H1 (cell line): ENCODE results near the gene MYCBP2. TPM values are rescaled to one million over a fixed set of nuclear protein-coding genes. Genes with fewer than 3 reads are reported as not detected.

ENCODE experiments used
- CTCF ChIA-PET: fragments of 300-600 bp; sonication (Branson Sonifier 250); formaldehyde crosslinking; loops from one replicate; lab custom pipeline; 2021; ENCODE audit not compliant: partially characterized antibody; lab: Charles Lee
- POLR2A ChIA-PET: fragments of 300-600 bp; sonication (Branson Sonifier 250); formaldehyde crosslinking; loops from one replicate; lab custom pipeline; 2021; ENCODE audit warnings: inconsistent platforms; ENCODE audit not compliant: partially characterized antibody; lab: Charles Lee
- DNase-seq, 2 experiments: peaks; one replicate each; pipeline versions ENCODE4 v3.0.0 to v3.0.0-alpha.2; 2010 to 2022; ENCODE audit warnings: low spot score in 2 of 2, low read depth in 1 of 2, mixed read lengths in 1 of 2
- FAIRE-seq: peaks from 2 replicates; lab custom pipeline; 2011; peaks lifted over from hg19 to GRCh38; lab: Jason Lieb, UNC
- H2AFZ ChIP-seq: 2 replicates; pipeline ENCODE4 v1.8.1; 2012; ENCODE audit warnings: low read length, inconsistent platforms
- H2AK5ac ChIP-seq: 2 replicates; pipeline ENCODE4 v1.6.1; 2013; ENCODE audit warnings: low read depth, low read length
- H2BK120ac ChIP-seq: replicated peaks from 2 replicates; pipeline ENCODE3; 2013; ENCODE audit warnings: low read depth, low read length, inconsistent platforms
- H2BK12ac ChIP-seq: 2 replicates; pipeline ENCODE4 v1.6.1; 2013; ENCODE audit warnings: low read depth, low read length
- H2BK15ac ChIP-seq: 2 replicates; pipeline ENCODE4 v1.6.1; 2013; ENCODE audit warnings: low read length
- H2BK20ac ChIP-seq: 2 replicates; pipeline ENCODE4 v1.6.1; 2013; ENCODE audit warnings: low read length
- H2BK5ac ChIP-seq: 2 replicates; pipeline ENCODE4 v1.6.1; 2013; ENCODE audit warnings: low read depth, low read length
- H3K14ac ChIP-seq: 2 replicates; pipeline ENCODE4 v1.6.1; 2013; ENCODE audit warnings: inconsistent platforms; ENCODE audit not compliant: insufficient read length
- H3K18ac ChIP-seq: 2 replicates; pipeline ENCODE4 v1.6.1; 2013; ENCODE audit warnings: low read length; ENCODE audit errors: extremely low read depth
- H3K23ac ChIP-seq: 2 replicates; pipeline ENCODE4 v1.6.1; 2013; ENCODE audit warnings: inconsistent platforms; ENCODE audit not compliant: insufficient read length
- H3K23me2 ChIP-seq: 2 replicates; pipeline ENCODE4 v1.6.1; 2013; ENCODE audit warnings: low read depth, low read length
- H3K27ac ChIP-seq: 2 replicates; pipeline ENCODE4 v1.6.1; 2011; ENCODE audit warnings: low read depth, low read length, inconsistent platforms
- H3K27me3 ChIP-seq, 4 experiments: replicated peaks in 1 of 4; 1 replicate in 1 of 4; 2 replicates in 3 of 4; pipeline versions ENCODE4 v1.6.1 to v1.8.1; 2011 to 2013; ENCODE audit warnings: low read length in 3 of 4, mild to moderate bottlenecking in 3 of 4, inconsistent platforms in 2 of 4, mixed read lengths in 2 of 4, moderate library complexity in 1 of 4; ENCODE audit not compliant: control insufficient read depth in 3 of 4, insufficient read depth in 3 of 4; ENCODE audit errors: extremely low read depth in 1 of 4
- H3K36me3 ChIP-seq, 4 experiments: 2 replicates each; pipeline versions ENCODE4 v1.6.1 to v1.8.1; 2011 to 2013; ENCODE audit warnings: mild to moderate bottlenecking in 4 of 4, low read length in 3 of 4, moderate library complexity in 2 of 4, control low read depth in 1 of 4, inconsistent platforms in 1 of 4; ENCODE audit not compliant: insufficient read depth in 4 of 4, control insufficient read depth in 2 of 4
- H3K4ac ChIP-seq: replicated peaks from 2 replicates; pipeline ENCODE3; 2013; ENCODE audit warnings: low read length, low read depth, mixed read lengths, inconsistent platforms; ENCODE audit not compliant: insufficient read length
- H3K4me1 ChIP-seq, 4 experiments: replicated peaks in 1 of 4; 1 replicate in 1 of 4; 2 replicates in 3 of 4; pipeline versions ENCODE4 v1.6.1 to v1.8.1; 2011 to 2013; ENCODE audit warnings: low read length in 3 of 4, inconsistent platforms in 2 of 4, mixed read lengths in 1 of 4; ENCODE audit not compliant: insufficient read depth in 4 of 4, control insufficient read depth in 3 of 4
- H3K4me2 ChIP-seq, 2 experiments: 2 replicates each; pipeline versions ENCODE4 v1.6.1 to v1.8.1; 2011 to 2013; ENCODE audit warnings: low read depth in 2 of 2, low read length in 2 of 2, control low read depth in 1 of 2, inconsistent platforms in 1 of 2, mild to moderate bottlenecking in 1 of 2; ENCODE audit not compliant: insufficient read depth in 1 of 2
- H3K4me3 ChIP-seq, 4 experiments: fragments of 200-600, 300-600 bp in 1 of 4; sonication (generic), shearing (Covaris generic), sonication (Bioruptor Twin) in 1 of 4; 2 replicates each; pipeline versions ENCODE4 v1.5.1 to v1.8.1; 2011 to 2016; ENCODE audit warnings: low read length in 4 of 4, low read depth in 3 of 4, control low read depth in 2 of 4, inconsistent platforms in 2 of 4, mild to moderate bottlenecking in 2 of 4, mixed read lengths in 1 of 4, moderate library complexity in 1 of 4; ENCODE audit not compliant: insufficient read depth in 2 of 4; ENCODE audit errors: extremely low read depth in 1 of 4
- H3K56ac ChIP-seq: replicated peaks from 2 replicates; pipeline ENCODE3; 2013; ENCODE audit warnings: low read depth, mild to moderate bottlenecking, mixed read lengths, low read length, inconsistent platforms; ENCODE audit not compliant: insufficient read length
- H3K79me1 ChIP-seq: 2 replicates; pipeline ENCODE4 v1.6.1; 2013; ENCODE audit warnings: low read depth, low read length, control low read depth
- H3K79me2 ChIP-seq, 2 experiments: 2 replicates each; pipeline versions ENCODE4 v1.6.1 to v1.8.1; 2012 to 2013; ENCODE audit warnings: low read length in 2 of 2, mild to moderate bottlenecking in 2 of 2, inconsistent platforms in 1 of 2; ENCODE audit not compliant: insufficient read depth in 2 of 2, control insufficient read depth in 1 of 2
- H3K9ac ChIP-seq, 4 experiments: replicated peaks in 1 of 4; 1 replicate in 1 of 4; 2 replicates in 3 of 4; pipeline versions ENCODE4 v1.6.1 to v1.8.1; 2011 to 2013; ENCODE audit warnings: low read depth in 3 of 4, low read length in 3 of 4, control low read depth in 2 of 4, mild to moderate bottlenecking in 2 of 4, moderate library complexity in 2 of 4, inconsistent platforms in 1 of 4; ENCODE audit errors: extremely low read depth in 1 of 4
- H3K9me3 ChIP-seq, 2 experiments: 2 replicates each; pipeline versions ENCODE4 v1.6.1 to v1.8.1; 2012 to 2013; ENCODE audit warnings: mild to moderate bottlenecking in 2 of 2, moderate library complexity in 2 of 2, control low read depth in 1 of 2, inconsistent platforms in 1 of 2, low read depth in 1 of 2, low read length in 1 of 2, mixed read lengths in 1 of 2; ENCODE audit not compliant: insufficient read depth in 2 of 2
- H4K20me1 ChIP-seq, 2 experiments: replicated peaks in 1 of 2; 2 replicates each; pipeline versions ENCODE3 to v1.8.1; 2011 to 2013; ENCODE audit warnings: inconsistent platforms in 2 of 2, low read length in 2 of 2, mild to moderate bottlenecking in 1 of 2; ENCODE audit not compliant: insufficient read depth in 2 of 2, control insufficient read depth in 1 of 2
- H4K5ac ChIP-seq: 2 replicates; pipeline ENCODE4 v1.6.1; 2013; ENCODE audit warnings: low read length, low read depth, mixed read lengths, inconsistent platforms; ENCODE audit not compliant: insufficient read length
- H4K8ac ChIP-seq: 2 replicates; pipeline ENCODE4 v1.8.0; 2013; ENCODE audit warnings: mild to moderate bottlenecking, moderate library complexity, low read length, inconsistent platforms; ENCODE audit not compliant: insufficient read depth; ENCODE audit errors: extremely low read depth
- H4K91ac ChIP-seq: replicated peaks from 2 replicates; pipeline ENCODE3; 2013; ENCODE audit warnings: low read length, mixed read lengths, inconsistent platforms; ENCODE audit not compliant: insufficient read length
- CEBPB ChIP-seq: IDR thresholded peaks from 2 replicates; pipeline ENCODE4 v1.6.1; 2012; ENCODE audit warnings: low read depth, low read length
- CREB1 ChIP-seq: IDR thresholded peaks from 2 replicates; pipeline ENCODE4 v1.6.1; 2012; ENCODE audit warnings: inconsistent platforms
- HDAC6 ChIP-seq: IDR thresholded peaks from one replicate; pipeline ENCODE4 v1.7.1; 2012; ENCODE audit warnings: low read depth, mild to moderate bottlenecking, inconsistent platforms, low read length, moderate library complexity
- MAFK ChIP-seq: IDR thresholded peaks from 2 replicates; pipeline ENCODE4 v1.6.1; 2012; ENCODE audit warnings: low read depth, mild to moderate bottlenecking, improper control_type of control experiment, low read length
- POLR2AphosphoS5 ChIP-seq: IDR thresholded peaks from 2 replicates; pipeline ENCODE4 v1.6.1; 2011; ENCODE audit warnings: low read depth, low read length
- RBBP5 ChIP-seq: IDR thresholded peaks from 2 replicates; pipeline ENCODE4 v1.7.1; 2012; ENCODE audit warnings: low read depth, mild to moderate bottlenecking, inconsistent platforms, low read length, moderate library complexity, borderline replicate concordance
- SIX5 ChIP-seq: IDR thresholded peaks from 2 replicates; pipeline ENCODE4 v1.6.1; 2011; ENCODE audit warnings: mild to moderate bottlenecking, low read depth, low read length
- SP1 ChIP-seq: IDR thresholded peaks from 2 replicates; pipeline ENCODE4 v1.6.1; 2011; ENCODE audit warnings: low read depth, low read length
- SUZ12 ChIP-seq: fragments of 200-600 bp; sonication (generic); IDR thresholded peaks from 2 replicates; pipeline ENCODE4 v1.6.1; 2012; ENCODE audit warnings: mild to moderate bottlenecking, inconsistent platforms, low read length, moderate library complexity, mixed read lengths
- TAF1 ChIP-seq: IDR thresholded peaks from 2 replicates; pipeline ENCODE4 v1.6.1; 2011; ENCODE audit warnings: mild to moderate bottlenecking, low read depth, low read length
- WGBS, 2 experiments: shearing (Covaris generic) in 1 of 2; methylation state at CpG; one replicate each; pipeline versions ENCODE4 v1.1.6 to v1.1.7; 2013 to 2015; ENCODE audit warnings: low lambda C conversion rate in 2 of 2, mixed read lengths in 2 of 2, inconsistent platforms in 1 of 2, low coverage in 1 of 2, missing lambda C conversion rate in 1 of 2; ENCODE audit not compliant: insufficient replicate concordance in 2 of 2, insufficient coverage in 1 of 2, insufficient read length in 1 of 2; ENCODE audit errors: extremely low coverage in 1 of 2, missing lambda C conversion rate in 1 of 2; 5-methylcytosine and 5-hydroxymethylcytosine counted together
- polyA plus RNA-seq, 7 experiments: library from polyadenylated mRNA; depleted of rRNA in 3 of 7; stranded (reverse) in 5 of 7; unstranded in 2 of 7; fragments of >200 nt in 5 of 7; fragments of 200-250 nt in 2 of 7; gene quantifications; 1 replicate in 5 of 7; 2 replicates in 1 of 7; 4 replicates in 1 of 7; pipeline versions ENCODE4 v1.2.1 to v1.2.3, GENCODE V29; 2011 to 2013; ENCODE audit warnings: missing spikeins in 2 of 7, mixed read lengths in 2 of 7
- total RNA-seq: library from RNA; stranded (reverse); fragmentation: NEBNext Ultra II Directional; extraction: Animal tissue kit (Norgen Biotek cat#: 25700); gene quantifications from 2 replicates; pipeline ENCODE4 v1.2.1, GENCODE V29; 2021
- TF ChIP-seq, protein P1 (sequence below): IDR thresholded peaks from 2 replicates; pipeline ENCODE4 v1.6.1; 2012; ENCODE audit warnings: inconsistent platforms

The MYCBP2 gene
- total and polyA plus RNA-seq, 2 of the 8 experiments (the other 6 are each of a cell fraction or from before 2014, with no cell fraction given) = 19.0 to 52.1 TPM

- no peak for FAIRE-seq
- H2AK5ac ChIP-seq = no peak overlapping the region
- no peak overlapping the region for H3K27ac ChIP-seq
Measured at GRCh38 chr13:77001540-77001939, 325.4 kb downstream of the MYCBP2 start.

More at GRCh38 chr13:77001540-77001939, 325.4 kb downstream of the MYCBP2 start:
- POLR2A ChIA-PET = interaction anchor here (0.9 to 1.6 kb wide), 4 partner anchors 9 to 25 kb away, joined by 3 to 8 read pairs (median 4); partner anchors contain the start of genes CLN5 and FBXL3
- CTCF ChIA-PET = interaction anchor here (0.9 to 4.7 kb wide), 13 partner anchors 9 to 502 kb away, joined by 3 to 26 read pairs (median 5); partner anchors contain the start of gene CLN5
- H3K18ac ChIP-seq = no peak overlapping the region
- H3K14ac ChIP-seq = no peak overlapping the region
- no peak overlapping the region for H3K4me3 ChIP-seq
- H3K27me3 ChIP-seq = no peaks in the 10 kb centered on the region
- no peaks in the 10 kb centered on the region; the same call in 1 of the 2 replicates for H3K79me1 ChIP-seq
- H4K5ac ChIP-seq = no peak overlapping the region
- H3K79me2 ChIP-seq = no peaks in the 10 kb centered on the region
- H3K23ac ChIP-seq = no peak overlapping the region
- H3K9ac ChIP-seq = no peak overlapping the region
- H4K20me1 ChIP-seq = no peaks in the 10 kb centered on the region
- no peak overlapping the region for H2BK120ac ChIP-seq
- H3K4ac ChIP-seq = no peak overlapping the region
- H3K23me2 ChIP-seq = no peaks in the 10 kb centered on the region
- H3K4me1 ChIP-seq = no peaks in the 10 kb centered on the region
- H3K4me2 ChIP-seq = no peak overlapping the region
- no peak for TF ChIP-seq SIX5
- TF ChIP-seq SP1 = no peak
- TF ChIP-seq RBBP5 = no peak
- no peak for TF ChIP-seq CEBPB
- TF ChIP-seq, protein P1, sequence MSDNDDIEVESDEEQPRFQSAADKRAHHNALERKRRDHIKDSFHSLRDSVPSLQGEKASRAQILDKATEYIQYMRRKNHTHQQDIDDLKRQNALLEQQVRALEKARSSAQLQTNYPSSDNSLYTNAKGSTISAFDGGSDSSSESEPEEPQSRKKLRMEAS = no peak
- TF ChIP-seq TAF1 = no peak
- no peak for TF ChIP-seq MAFK
- no peak for TF ChIP-seq CREB1
- no peak for TF ChIP-seq SUZ12
- TF ChIP-seq HDAC6 = no peak
- TF ChIP-seq POLR2AphosphoS5 = no peak
- 91% methylated on average over 4 of the region's 4 CpGs; no CpG with 5 or more reads in 1 of the 2 experiments for WGBS, 2 experiments
- no peak overlapping the region for H4K91ac ChIP-seq
- no peak overlapping the region for H2BK12ac ChIP-seq
- H2AFZ ChIP-seq = no peak overlapping the region
- H4K8ac ChIP-seq = no peak overlapping the region
- H2BK5ac ChIP-seq = no peak overlapping the region
- H3K9me3 ChIP-seq = no peaks in the 10 kb centered on the region
- H2BK20ac ChIP-seq = no peak overlapping the region
- H2BK15ac ChIP-seq = no peak overlapping the region
- DNase-seq = no peak
- peaks cover 2 to 15% (median 6%) of the 10 kb centered on the region in 4 experiments; a peak in 5 of 8 replicates for H3K36me3 ChIP-seq
- no peak overlapping the region for H3K56ac ChIP-seq
